Measurements from ENCODE around the gene CEL. TPM values are rescaled to one million over a fixed set of nuclear protein-coding genes. Genes with fewer than 3 reads are reported as not detected.
"Not testable (repeated sequence)": the region's sequence is repeated elsewhere in the genome, so short reads cannot be mapped to it uniquely, and the experiment has no call there.

The CEL gene
- total RNA-seq, 1 experiment from 2014 or later, result 6.6 TPM

DNA sequence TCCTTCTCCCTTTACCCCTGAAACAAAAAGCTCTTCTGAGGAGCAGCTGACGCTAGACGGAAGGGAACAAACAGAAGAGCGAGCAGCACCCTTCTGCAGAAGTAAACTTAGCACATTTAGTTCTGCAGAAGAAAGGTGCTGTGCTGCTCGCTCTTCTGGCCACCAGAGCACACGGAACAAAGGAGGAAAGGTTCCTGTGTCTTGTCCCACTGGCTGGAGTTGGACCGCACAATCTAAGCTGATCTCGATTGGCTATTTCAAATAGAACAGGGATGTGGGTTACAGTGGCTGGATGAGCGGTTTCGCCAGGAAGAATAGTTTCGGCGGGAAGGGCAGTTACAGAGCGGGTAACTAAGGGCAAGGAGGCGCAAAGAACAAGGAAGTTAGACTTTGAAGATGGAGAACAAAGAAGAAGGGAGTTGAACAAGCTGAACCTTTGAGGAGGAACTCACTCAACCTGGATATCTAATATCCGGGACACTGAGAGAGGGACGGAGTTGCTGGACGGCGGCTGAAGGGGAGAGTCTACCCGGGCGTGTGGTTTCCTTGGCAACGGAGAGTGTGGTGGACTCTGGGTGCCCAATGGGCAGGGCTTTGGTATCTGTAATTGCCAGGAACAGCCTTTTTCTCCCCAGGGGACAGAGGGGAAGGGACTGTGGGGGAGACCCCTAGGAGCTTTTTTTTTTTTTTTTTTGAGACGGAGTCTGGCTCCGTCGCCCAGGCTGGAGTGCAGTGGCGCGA is 23.8 kb upstream of the CEL start:
- Mint-ChIP-seq H3K36me3 (peaks cover 19% of the 10 kb centered on the region), H3K27ac (no peak overlapping the region; the same call in 1 of the 2 replicates), H3K4me3 (no peak overlapping the region), H3K9me3 (no peaks in the 10 kb centered on the region), H3K4me1 (no peaks in the 10 kb centered on the region), H3K27me3 (ENCODE audit: low read depth) (no peaks in the 10 kb centered on the region; the same call in 1 of the 2 replicates)
- TF ChIP-seq MXD4 (CRISPR knock-in tag; IDR thresholded peaks at IDR 0.05; ENCODE audit: borderline replicate concordance) (no peak), FOXK1 (CRISPR knock-in tag; IDR thresholded peaks at IDR 0.05) (no peak), ZNF317 (CRISPR knock-in tag; IDR thresholded peaks at IDR 0.05; ENCODE audit: borderline replicate concordance, low read depth) (no peak), TCF7 (CRISPR knock-in tag; IDR thresholded peaks at IDR 0.05; ENCODE audit: low read depth) (no peak), ELF4 (CRISPR knock-in tag; IDR thresholded peaks at IDR 0.05; ENCODE audit: low read depth) (no peak), CREB1 (CRISPR knock-in tag; IDR thresholded peaks at IDR 0.05) (no peak), JUN (CRISPR knock-in tag; IDR thresholded peaks at IDR 0.05) (no peak), NR1H2 (CRISPR knock-in tag; IDR thresholded peaks at IDR 0.05) (no peak), NR3C1 (CRISPR knock-in tag; conservative IDR thresholded peaks at IDR 0.05; ENCODE audit: low read depth) (no peak)
- TF ChIP-seq, protein P1, sequence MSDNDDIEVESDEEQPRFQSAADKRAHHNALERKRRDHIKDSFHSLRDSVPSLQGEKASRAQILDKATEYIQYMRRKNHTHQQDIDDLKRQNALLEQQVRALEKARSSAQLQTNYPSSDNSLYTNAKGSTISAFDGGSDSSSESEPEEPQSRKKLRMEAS (CRISPR knock-in tag; IDR thresholded peaks at IDR 0.05), result no peak
- TF ChIP-seq, protein P2, sequence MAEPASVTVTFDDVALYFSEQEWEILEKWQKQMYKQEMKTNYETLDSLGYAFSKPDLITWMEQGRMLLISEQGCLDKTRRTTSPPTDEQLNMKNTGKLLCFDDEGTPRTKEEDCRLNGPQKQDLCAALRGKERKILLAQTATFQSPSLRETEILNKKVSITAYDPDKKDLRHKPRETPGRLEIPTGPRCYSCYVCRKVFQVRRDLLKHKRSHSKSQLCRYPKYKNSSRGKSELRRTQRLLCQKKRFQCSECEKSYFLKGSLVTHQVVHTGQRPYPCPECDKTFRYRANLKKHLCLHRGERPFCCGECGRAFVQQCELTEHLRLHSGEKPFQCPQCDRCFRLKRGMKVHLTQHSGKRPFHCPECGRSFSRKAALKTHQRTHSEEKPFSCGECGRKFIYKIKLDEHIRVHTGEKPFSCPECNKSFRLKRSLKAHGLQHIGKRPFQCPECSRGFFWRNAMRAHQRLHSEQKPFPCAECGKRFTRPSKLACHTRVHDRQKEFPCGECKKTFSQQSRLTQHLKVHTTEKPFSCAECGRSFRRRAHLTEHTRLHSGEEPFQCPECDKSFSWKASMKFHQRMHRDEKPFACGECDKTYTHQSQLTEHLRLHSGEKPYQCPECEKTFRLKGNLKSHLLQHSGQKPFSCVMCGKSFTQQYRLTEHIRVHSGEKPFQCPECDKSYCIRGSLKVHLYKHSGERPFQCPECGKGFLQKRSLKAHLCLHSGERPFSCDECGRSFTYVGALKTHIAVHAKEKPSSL (CRISPR knock-in tag; conservative IDR thresholded peaks at IDR 0.05), result no peak
- TF ChIP-seq, protein P3, sequence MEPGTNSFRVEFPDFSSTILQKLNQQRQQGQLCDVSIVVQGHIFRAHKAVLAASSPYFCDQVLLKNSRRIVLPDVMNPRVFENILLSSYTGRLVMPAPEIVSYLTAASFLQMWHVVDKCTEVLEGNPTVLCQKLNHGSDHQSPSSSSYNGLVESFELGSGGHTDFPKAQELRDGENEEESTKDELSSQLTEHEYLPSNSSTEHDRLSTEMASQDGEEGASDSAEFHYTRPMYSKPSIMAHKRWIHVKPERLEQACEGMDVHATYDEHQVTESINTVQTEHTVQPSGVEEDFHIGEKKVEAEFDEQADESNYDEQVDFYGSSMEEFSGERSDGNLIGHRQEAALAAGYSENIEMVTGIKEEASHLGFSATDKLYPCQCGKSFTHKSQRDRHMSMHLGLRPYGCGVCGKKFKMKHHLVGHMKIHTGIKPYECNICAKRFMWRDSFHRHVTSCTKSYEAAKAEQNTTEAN (CRISPR knock-in tag; IDR thresholded peaks at IDR 0.05), result no peak
- TF ChIP-seq, protein P4, sequence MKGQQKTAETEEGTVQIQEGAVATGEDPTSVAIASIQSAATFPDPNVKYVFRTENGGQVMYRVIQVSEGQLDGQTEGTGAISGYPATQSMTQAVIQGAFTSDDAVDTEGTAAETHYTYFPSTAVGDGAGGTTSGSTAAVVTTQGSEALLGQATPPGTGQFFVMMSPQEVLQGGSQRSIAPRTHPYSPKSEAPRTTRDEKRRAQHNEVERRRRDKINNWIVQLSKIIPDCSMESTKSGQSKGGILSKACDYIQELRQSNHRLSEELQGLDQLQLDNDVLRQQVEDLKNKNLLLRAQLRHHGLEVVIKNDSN (CRISPR knock-in tag; IDR thresholded peaks at IDR 0.05), result no peak
- TF ChIP-seq, protein P5, sequence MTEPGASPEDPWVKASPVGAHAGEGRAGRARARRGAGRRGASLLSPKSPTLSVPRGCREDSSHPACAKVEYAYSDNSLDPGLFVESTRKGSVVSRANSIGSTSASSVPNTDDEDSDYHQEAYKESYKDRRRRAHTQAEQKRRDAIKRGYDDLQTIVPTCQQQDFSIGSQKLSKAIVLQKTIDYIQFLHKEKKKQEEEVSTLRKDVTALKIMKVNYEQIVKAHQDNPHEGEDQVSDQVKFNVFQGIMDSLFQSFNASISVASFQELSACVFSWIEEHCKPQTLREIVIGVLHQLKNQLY (CRISPR knock-in tag; IDR thresholded peaks at IDR 0.05), result no peak
- ATAC-seq, result no peak
- ChIA-PET CTCF (no interaction called here), POLR2A (no interaction called here)
- DNase-seq (ENCODE audit: low spot score), result no peak

DNA sequence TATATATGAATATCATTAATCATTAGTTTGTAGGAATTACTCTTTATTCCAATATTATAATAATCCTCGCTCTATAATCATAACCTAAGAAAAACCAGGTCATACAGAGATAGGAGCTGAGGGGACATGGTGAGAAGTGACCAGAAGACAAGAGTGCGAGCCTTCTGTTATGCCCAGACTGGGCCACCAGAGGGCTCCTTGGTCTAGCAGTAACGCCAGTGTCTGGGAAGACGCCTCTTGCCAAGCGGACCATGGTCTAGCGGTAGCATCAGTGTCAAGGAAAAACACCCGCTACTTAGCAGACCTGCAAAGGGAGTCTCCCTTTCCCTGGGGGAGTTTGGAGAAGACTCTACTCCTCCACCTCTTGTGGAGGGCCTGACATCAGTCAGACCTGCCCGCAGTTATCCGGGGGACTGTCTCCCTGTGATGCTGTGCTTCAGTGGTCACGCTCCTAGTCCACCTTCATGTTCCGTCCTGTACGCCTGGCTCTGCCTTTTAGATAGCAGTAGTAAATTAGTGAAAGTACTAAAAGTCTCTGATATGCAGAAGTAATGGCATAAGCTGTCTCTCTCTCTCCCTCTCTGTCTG is 20.8 kb upstream of the CEL start:
- not testable (repeated sequence) for H3K27me3 Mint-ChIP-seq (ENCODE audit: low read depth); ATAC-seq; H3K9me3 Mint-ChIP-seq; H3K4me3 Mint-ChIP-seq; H3K4me1 Mint-ChIP-seq; H3K27ac Mint-ChIP-seq
- POLR2A ChIA-PET, result interaction anchor here (0.6 kb wide), 1 partner anchor 257 kb away, joined by 4 read pairs; no protein-coding TSS in a partner anchor
- TF ChIP-seq, protein P6, sequence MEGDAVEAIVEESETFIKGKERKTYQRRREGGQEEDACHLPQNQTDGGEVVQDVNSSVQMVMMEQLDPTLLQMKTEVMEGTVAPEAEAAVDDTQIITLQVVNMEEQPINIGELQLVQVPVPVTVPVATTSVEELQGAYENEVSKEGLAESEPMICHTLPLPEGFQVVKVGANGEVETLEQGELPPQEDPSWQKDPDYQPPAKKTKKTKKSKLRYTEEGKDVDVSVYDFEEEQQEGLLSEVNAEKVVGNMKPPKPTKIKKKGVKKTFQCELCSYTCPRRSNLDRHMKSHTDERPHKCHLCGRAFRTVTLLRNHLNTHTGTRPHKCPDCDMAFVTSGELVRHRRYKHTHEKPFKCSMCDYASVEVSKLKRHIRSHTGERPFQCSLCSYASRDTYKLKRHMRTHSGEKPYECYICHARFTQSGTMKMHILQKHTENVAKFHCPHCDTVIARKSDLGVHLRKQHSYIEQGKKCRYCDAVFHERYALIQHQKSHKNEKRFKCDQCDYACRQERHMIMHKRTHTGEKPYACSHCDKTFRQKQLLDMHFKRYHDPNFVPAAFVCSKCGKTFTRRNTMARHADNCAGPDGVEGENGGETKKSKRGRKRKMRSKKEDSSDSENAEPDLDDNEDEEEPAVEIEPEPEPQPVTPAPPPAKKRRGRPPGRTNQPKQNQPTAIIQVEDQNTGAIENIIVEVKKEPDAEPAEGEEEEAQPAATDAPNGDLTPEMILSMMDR (IDR thresholded peaks at IDR 0.05), result peak; percentile 74
- CTCF ChIA-PET, result interaction anchor here (0.6 to 2.6 kb wide), 12 partner anchors 9 to 289 kb away, joined by 3 to 26 read pairs (median 4); partner anchors contain the start of gene GTF3C5
- DNase-seq (ENCODE audit: low spot score), result peak; percentile 83
- H3K36me3 Mint-ChIP-seq, result peaks cover 44% of the 10 kb centered on the region
